Dermis microvascular lymphatic vessel endothelial cell (primary cell): ENCODE data around the gene EFR3B. TPM values are rescaled to one million over a fixed set of nuclear protein-coding genes. Genes with fewer than 3 reads are reported as not detected.
A peak's percentile ranks its signal among the peaks of the same experiment; 100 is the strongest.
"Not testable (repeated sequence)": the region's sequence is repeated elsewhere in the genome, so short reads cannot be mapped to it uniquely, and the experiment has no call there.

Source experiments
- DNase-seq, 2 donors: peaks; one replicate each; pipeline versions ENCODE4 v3.0.0 to v3.0.0-alpha.2; 2010; ENCODE audit warnings: low read depth in 2 of 2
- total RNA-seq: library from RNA; depleted of rRNA; stranded (reverse); fragments of >200 nt; gene quantifications from 2 replicates; pipeline ENCODE4 v1.2.1, GENCODE V29; 2014

The EFR3B gene
- total RNA-seq, 1 donor from 2014 or later, result 0.39 TPM

DNA sequence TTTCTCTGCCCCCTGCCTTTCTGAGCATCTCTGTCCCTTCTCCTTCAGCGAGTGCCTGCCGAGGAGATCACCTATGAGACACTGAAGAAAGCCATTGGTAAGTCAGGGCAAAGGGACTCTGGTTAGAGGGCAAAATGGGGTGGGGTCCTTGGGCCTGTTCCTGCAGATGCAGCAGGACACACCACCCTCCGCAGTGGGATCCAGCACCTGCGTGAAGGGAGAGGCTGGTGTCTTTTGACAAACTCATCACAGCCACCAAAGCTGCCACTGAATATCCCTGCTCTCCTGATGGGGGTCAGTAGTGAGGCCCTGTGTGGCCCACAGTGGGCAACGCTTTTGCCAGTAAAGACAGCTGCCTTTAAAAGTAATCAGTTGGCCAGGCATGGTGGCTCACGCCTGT, 107.8 kb downstream of the EFR3B start:
- no peak for DNase-seq

DNA sequence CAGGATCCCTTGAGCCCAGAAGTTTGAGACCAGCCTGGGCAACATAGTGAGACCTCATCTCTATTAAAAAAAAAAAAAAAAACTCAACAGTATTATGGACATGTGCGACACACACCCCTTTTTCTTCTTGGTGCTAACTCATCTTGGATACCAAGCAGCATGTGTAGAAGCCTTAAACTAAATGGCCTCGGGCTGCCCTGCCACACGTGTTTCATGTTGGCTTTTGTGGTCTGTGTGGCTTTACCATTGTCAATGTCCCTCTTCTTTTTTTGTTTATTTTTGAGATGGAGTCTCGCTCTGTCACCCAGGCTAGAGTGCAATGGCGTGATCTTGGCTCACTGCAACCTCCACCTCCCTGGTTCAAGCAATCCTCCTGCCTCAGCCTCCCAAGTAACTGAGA, 109.1 kb downstream of the EFR3B start:
- DNase-seq, result not testable (repeated sequence)

DNA sequence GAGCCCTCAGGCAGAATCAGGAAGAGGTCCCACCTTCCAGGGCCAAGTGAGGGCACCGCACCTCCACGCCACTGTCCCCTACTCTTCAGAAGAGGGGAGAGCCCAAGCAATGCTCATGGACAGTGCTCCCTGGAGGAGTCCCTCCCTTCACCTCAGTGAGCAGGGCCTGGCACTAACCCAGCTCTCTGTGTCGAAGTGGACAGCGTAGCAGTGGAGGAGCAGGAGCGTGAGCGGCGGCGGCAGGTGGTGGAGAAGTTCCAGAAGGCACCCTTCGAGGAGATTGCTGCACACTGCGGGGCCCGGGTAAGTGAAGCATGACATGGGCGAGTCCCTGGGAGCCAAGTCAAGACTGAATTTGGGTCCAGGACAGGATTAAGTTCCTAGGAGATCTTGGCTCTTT, 109.8 kb downstream of the EFR3B start:
- DNase-seq, result no peak

DNA sequence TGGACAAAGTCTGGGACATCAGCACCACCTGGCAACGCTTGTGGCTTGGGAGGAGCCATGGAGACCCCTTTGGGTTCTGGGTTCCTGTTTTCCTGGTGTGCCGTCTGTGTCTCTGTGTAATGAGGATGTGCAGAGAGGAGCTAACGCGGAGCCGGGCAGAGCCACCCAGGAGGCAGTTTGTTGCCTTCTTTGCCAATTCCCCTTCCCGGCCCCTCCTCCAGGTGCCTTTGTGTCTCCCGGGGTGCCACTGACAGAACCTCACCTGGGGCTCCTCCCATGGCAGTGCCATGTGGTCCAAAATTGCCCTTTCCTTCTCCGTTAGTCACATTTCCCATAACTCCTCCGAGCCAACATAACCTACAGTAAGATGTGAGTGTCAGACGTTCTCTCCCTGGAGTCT, 113.5 kb downstream of the EFR3B start:
- DNase-seq, result no peak

DNA sequence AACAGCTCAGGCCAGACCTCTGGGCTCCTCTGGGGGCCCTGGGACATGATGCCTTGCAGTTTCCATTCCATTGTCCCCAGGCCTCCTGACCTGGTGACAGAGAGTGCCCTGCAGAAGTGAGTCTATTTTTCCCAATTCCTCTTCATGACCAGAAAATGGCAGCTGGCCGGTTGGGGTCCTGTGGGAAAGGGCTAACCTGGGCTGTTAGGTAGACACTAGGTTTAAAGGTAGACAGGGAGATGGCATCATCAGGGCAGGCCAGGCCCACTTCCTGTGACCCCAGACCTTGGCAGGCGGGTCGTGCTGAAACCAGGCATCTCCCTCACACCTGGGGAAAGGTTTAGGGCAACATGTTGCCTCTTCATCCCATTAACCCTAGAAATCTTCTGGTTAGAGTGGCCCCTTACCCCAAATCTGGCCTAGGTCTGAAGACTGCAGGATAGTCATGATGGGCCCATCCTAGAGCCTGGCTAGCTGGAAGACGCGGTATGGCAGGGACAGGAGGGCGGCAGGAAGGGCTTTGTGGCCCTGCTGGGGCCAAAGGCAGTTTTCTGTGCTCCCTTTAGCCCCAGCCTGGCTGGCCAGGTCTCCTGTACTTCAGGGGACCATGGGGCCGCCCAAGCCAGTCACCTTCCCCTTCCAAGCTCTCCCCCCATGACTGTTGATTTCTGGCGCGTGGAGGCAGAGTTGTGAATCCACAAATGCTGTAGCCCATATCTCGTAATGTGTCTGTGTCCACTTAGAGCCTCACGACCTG, 116.4 kb downstream of the EFR3B start:
- no peak for DNase-seq

DNA sequence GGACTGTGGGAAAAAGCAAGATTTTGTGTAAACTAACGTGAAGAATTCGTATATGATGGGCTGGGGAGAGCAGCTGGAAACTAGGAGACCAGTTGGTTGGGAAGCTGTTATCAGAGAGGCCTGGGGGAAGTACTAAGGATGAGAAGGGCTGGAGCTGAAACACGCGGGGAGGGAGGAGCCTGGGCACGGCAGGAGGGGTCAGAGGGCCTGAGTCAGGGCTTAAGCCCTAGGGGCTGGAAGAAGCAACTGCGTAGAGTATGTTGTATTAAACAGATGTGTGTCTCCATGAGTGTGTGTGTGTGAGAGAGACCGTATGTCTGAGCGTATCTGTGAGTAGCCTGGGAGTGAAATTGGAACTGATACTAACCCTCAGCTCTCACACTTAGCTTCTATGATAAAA, 118.1 kb downstream of the EFR3B start:
- no peak for DNase-seq

DNA sequence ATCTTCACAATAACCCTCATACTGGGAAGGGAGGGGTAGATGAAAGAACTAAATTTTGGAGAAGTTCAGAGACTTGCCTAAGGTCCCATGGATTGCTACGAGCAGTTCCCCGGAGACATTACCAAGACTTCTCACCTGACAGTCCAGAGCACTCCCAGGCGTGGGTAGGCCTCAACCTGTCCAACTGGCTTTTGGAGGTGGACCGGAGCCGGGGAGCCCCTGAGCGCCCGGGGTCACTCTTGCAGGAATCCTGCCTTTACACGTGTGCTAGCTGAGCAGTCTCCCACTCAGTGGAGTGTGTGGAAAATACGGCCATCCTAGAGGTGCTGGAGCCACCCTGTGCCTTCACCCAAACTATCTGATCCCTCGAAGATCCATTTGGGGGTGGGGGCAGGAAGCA, 118.5 kb downstream of the EFR3B start:
- DNase-seq, result no peak

DNA sequence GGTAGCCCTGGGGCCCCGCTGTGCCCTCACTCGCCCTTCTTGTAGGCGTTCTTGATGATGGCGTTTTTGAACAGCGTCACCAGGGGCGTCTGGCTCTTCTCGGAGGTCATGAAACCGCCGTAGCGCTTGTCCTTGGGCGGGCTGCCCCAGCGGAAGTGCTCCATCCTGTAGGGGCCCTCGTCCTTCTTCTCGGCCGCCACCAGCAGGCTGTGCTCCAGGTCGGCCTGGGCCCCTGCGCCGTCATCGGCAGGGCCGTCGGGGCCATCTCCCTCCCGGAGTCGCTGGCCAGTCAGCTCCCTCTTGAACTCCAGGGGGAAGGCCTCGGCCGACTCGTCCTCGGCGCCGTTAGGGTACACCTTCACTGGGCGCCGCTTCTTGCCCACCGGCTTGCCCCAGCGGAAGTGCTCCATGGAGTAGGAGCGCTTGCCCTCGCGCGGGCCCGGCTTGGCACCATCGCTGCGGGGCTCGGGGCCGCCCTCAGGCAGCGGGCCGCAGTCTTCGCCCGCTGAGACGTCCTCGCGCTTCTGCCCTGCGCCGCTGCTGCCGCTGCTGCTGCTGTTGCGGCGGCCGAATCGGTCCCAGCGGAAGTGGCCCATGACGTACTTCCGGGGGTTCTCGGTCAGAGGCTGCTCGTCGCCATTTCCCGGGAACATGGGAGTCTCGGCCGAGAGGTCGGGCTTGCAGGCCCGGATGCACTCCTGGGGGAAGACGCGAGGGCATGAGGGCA, 119.3 kb downstream of the EFR3B start:
- peak in 1 of 2 donors; percentile 32 for DNase-seq

DNA sequence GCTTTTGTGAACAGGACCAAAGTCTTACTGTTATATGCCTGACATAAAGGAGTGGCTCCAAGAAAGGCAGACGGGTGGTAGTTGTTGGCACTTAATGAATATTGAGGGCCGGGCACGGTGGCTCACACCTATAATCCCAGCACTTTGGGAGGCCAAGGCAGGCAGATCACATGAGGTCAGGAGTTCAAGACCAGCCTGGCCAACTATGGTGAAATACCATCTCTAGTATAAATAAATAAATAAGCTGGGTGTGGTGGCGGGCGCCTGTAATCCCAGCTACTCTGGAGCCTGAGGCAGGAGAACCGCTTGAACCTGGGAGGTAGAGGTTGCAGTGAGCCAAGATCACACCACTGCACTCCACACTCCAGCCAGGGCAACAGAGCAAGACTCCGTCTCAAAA, 120.2 kb downstream of the EFR3B start:
- not testable (repeated sequence) for DNase-seq

DNA sequence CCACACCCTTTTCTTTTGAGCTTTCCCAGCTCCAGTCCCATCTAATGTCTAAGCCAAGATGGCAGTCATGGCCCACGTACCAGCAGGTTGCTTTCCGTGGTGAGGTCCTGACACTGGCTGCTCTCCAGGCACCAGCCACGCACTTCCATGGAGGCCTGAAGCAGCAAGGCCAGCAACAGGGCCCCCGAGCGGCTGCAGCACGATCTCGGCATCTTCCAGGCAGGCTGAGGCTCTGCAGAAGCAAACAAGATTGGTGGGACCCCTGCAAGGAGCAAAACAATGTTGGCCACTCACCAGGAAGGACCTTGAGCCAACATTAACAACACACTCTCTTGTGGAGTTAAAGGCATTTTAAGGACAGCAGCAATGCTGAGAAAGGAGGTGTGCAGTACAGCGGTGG, 122.7 kb downstream of the EFR3B start:
- DNase-seq, result no peak

DNA sequence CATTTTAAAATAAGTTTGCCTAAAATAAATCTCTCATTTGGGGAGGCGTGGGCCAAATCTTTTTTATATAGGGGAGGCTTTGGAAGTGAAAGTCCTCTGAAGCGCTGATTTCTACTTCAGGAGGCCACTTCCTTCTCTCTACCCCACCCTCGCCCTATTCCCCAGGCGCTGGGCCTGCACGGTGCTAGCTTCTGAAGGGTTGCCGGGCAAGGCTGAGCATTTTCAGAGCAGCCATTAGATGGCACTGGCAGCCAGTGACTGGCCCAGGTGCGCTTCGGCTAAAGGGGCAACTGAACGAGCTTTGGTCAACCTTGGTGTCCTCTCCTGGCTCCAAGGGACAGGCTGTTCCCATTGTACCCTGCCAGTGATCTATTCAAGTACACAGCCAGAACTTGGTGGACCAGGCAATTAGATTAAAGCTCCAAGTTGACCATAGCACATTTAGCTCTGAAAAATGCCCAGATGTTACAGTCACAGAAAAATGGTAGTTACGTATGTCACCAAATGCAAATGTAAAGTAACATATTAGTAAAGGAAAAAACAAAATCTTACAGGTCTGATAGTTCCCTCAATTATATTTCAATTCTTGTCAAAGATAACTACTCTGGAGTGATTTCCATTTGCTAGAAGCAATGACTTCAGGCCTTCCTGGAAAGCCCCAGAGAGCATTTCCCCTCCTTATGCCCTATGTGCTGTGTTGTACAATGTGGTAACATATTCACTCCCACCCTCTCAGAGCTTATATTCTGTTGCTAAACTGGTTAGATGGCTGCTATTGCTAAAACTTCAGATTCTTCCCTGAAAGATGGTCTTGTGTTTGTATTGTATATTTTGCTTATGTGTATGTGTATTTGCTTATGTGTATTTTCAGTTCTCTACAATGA, 124.4 kb downstream of the EFR3B start:
- DNase-seq, result peak in 1 of 2 donors; percentile 15

DNA sequence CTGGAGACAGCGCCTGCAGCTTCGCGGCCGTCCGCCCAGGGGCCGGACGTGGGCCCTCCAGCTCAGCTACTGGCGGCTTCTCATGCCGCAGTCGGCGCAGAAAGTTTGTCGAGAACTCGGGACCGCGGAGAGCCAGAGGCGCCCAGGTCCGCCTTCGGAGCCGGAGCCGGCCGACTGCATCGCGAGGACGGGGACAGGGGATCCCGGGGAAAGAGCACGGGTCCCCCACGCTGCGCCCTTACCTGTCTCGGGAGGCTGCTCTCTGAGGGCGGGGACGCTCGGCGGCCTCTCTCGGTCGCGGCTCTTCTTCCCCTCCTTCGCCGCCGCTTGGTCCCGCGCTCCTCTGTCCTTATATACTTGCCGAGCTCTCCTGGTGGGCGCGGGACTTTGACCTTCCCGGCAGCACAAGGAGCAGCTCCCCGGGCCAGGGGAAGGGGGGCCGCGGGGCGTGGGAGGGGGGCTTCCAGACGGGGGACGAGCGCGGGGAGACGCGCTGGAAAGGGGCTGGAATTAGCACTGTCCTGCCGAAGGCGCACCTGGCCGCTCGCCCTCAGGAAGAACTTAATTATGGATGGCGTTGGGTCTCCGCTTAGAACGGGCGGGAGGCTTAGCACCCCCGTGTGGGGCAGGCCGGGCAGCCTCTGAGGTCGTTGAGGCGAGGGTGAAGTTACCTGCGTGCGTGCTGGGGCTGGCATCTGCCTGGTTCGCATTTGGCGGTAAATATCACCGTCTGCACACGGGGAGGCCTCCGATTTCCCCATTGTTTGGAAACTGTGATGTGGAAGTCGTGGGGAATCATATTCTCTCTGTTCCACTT, 126.6 kb downstream of the EFR3B start, which contains the start of gene POMC:
TSS of gene POMC (minus strand) at position 325 of the 817 bp plus-strand sequence. CDS start 3,808 bp downstream, outside the sequence.
- DNase-seq, result peak in 1 of 2 donors; percentile 36

DNA sequence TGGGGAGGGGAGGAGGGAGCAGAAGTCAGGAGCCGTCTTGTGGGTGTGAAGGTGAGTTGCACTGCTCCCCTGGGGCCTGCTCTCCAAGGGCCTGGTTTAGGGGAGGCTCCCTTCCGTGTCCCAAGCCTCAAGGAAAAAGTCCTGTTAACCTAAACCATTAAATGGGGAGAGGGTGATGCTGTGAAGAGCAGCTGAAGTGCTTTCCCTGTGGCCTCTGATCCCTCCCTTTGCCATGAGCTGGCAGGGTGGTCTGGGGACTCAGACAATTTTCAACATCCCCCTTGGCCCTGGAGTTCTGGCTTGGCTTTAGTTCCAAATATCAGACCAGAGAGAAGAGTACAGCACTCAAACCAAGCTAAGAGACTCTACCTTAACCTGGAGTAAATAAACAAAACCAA, 127.2 kb downstream of the EFR3B start:
- DNase-seq, result no peak

DNA sequence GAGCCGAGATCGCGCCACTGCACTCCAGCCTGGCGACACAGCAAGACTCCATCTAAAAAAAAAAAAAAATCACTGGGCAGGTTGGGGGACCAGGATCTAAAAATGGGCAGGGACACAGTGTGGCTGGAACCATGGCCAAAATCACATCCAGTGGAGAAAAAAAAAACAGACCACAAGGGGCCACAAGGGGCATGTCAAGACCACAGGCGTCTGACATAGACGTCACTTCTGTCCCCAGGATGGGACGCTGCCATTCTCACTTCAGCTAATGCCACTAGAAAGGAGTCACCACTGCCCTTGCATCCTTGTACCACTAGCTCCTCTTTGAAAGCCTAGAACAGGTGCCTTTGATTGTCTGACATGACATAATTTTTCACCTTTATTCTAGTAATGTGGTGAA, 129.0 kb downstream of the EFR3B start:
- DNase-seq, result no peak

DNA sequence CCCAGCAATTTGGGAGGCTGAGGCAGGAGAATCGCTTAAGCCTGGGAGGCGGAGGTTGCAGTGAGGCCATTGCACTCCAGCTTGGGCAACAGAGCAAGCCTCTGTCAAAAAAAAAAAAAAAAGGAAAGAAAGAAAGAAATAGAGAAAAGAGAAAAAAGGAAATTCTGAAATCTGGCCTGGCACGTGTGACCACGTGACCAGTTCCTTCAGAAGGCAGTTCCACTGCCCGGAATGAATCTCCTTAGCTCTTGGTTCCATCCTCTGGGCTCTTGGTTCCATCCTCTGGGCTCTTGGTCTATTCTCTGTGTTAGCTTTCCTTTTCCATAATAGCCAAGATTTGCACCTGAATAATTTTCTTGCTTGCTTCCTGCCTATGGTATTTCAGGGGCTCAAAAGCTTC, 131.8 kb downstream of the EFR3B start:
- DNase-seq, result no peak

DNA sequence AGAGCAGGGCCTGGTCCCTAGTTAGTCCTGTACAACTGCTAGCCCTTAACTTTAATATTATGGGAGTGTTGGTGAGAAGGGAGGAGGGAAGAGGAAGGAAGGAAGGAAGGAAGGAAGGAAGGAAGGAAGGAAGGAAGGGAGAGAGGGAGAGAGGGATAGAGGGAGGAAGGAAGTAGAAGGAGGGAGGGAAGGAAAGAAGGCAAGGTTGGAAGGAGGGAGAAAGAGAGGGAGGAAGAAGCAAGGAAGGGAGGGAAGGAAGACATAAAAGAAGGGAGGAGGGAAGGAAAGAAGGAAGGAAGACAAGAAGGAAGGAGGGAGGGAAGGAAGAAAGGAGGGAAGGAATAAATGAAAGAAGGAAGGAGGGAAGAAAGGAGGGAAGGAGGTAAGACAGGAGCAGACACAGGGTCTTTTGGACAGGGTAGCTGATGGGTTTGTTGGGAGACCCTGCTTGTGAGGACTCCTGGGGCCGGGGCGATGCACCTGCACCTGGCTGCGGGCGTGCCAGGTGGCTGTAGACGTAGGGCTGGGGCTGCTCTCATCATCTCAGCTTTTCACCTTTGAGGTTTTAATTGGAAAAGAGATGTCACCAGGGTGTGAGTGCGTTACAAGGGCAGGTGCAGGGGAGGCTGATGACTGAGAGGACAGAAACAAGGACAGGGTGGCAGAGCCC, 132.5 kb downstream of the EFR3B start:
- no peak for DNase-seq

DNA sequence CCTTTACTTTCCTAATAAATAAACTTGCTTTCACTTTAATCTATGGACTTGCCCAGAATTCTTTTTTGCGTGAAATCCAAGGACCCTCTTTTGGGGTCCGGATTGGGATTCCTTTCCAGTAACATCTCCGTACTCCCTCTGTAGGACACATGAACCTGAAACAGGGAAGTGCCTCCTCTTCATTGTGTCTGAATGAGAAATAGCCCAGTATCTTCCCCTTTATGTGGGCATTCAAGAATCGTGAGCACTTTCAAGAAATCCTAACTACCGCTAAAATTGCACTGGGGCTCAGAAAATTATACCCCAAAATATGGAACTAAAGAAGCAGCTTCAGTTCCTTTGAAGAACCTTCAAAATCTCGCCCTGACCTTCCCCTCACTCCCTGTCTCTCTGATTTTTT, 134.3 kb downstream of the EFR3B start:
- no peak for DNase-seq

DNA sequence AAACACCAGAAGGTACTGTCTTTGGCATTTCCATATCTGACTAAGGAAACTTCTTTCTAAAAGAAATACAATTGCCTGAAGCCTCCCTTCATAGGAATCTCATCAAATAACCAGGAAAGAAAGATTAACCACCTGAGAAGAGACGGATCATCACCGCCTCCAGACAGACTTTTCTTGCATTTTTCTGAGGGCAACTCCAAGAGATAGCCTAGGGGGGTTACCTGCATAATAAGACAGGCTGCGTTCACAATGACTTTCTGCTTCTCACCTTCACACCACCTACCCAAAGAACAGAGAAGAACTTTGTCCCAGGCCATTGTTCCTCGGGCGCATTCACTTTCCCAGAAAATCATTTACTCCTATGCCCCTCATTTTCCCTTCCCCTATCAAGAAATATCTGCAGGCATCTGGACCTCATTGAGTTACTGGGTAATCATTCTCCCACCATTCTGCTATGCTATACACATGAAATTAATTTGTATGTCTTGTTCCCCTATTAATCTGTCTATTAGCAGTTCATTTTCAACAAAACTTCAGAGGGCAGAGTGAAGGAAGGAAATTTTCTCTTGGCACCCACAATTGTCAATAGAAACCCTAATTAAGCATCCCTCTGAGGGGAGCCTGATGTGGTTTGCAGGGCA, 134.8 kb downstream of the EFR3B start:
- DNase-seq, result no peak

DNA sequence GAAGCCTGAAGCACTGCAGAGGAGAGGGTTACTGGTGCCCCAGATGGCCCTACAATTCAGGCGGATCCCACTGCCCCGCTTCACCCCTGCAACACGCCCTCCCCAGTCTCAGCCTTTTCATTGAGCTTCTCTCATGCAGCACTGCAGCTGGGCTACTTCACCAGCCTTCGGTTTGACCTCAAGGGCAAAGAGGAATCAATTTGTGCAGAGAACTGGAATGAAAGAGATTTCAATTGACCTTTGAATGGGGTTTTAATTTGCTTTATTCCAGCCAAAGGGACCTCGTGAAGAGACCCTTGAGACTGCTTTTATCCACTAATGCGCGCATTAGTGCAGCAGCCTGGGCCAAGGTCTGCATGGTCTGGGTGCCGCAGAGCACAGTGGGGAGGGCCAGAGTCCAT, 135.3 kb downstream of the EFR3B start:
- no peak for DNase-seq

DNA sequence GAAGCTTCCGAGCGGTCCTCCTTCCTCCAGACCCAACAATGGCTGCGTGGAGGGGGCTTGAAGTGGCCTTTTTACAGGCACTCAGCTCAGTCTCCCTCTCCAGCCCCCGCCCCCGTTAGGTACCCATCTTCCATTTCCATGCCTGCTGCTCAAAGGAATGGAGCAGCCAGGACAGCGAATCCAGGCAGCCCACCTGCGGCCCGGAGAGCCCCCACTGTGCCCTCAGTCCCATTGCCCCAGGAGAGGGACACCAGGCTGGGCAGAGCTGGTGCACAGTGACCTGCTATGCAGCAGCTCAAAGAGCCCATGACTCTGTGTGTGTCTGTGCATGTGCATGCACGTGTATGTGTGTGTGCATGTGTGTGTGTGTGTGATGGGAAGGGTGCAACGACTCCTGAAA, 137.1 kb downstream of the EFR3B start:
- DNase-seq, result no peak
